ENCODE data around the gene EMC6.

Gene EMC6

DNA sequence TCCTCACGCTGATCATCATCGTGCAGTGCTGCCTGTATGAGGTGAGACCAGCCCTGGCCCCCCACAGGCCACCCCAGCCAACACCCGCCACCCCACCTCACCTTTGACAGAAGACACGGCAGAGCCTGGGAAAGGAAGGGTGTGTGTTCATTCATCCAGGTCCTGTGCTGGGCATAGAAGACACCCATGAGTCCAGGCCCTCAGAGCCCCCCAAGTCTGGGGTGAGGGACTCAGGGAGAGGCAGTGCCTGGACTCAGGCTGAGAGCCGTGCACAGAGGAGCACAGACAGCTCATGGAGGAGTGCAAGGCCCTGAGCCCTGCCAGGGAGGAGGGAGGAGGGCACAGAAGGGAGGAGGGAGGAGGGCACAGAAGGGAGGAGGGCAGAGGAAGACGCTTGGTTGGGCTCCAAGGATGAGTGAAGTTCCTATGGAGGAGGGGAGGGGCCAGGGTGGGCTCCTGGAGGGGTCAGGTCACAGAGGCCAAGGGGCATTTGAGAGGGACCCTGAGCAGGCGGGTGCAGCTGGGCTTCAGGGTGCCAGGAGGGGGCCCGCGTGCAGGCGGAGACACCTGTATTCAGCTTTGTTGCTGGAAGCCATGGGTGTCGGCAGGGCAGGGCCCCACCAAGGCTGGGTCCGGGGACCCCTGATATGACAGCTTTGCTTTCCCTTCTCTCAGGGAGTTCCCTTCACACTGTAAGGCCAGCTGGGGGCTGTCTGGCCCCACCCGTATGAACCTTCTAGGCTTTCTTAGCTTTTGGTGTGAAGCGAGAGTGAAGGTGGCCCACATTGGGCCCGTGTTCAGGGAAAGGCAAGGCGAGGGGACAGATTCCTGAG, 11.6 kb upstream of the EMC6 start:
- FAIRE-seq, result no peak

DNA sequence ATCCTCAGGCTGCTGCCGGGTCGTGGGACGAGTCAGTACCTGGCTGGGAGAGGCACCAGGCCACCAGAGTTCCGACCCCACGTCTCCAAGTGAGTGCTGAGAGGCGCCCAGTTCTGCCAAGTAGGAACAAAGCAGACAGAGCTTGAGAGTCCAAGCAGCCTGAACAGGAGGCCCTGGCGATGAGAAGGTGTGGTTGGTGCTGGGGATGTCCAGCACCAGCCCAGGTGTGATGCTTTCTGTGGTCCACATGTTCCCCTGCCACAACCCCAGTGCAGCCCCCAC, 11.1 kb upstream of the EMC6 start:
- FAIRE-seq, result no peak

DNA sequence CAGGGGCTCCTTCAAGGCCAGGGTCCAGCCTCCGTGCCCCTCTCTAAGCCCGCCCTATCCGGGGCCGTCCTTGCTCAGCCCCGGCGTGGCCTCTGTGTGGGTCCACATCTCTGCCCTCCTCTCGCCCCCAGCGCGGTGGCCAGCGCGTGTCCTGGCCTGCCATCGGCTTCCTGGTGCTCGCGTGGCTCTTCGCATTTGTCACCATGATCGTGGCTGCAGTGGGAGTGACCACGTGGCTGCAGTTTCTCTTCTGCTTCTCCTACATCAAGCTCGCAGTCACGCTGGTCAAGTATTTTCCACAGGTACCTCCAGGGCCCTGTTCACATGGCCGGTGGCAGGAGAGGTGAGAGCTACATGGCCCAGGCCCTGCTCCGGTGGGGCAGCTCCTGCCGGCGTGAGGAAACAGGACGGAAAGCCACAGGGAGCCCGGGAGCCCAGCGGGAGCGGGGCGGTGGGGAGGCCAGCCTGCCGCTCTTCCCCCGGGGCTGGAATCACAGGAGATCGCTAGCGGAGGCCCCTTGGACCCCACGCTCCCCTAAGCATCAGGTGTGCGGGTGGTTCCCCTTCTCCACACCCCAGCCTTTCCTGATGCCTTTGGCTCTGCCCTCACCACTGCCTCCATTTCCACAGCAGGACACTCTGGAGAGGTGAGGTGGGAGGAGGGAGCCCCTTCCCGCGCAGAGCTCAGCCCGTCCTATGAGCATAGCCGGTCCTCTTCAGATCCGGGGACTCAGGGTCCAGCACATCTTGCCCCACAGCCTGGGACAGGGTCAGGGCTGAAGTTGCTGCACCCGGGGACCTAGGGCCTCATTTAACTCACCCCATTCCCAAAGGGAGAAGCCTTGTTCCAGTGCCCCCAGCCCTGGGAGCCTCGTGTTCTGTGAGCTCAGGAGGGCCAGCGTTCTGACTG, 10.5 kb upstream of the EMC6 start:
- no peak for FAIRE-seq

DNA sequence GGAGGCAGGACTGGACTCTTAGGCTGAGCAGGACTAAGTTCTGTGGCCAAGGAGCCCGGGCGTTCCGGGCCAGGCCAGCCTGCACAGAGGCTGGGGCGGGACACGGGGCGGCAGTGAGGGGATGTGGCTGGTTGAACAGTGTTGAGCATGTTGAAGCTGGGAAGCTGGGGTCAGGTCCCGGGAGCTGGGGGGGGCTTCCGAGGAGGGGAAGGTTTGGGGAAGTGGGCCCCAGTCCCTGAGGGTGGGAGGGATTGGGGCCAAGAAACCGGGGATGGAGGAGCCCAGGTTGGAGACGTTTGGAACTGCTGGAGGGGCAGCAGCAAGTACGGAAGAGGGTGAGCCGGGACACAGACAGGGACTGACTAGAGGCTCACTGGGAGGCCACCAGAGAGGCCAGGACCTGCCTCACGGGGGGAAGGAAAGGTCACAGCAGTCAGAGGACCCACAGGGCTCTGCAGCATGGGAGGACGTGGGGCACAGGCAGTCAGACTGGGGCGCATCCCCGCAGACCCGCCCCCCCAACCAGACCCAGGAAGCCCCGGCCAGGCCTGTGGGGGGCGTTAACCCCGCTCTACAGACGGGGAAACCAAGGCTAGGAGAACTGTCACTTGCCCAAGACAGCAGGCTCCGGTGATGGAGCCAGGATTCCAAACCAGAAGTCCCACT, 9.7 kb upstream of the EMC6 start:
- no peak for FAIRE-seq

DNA sequence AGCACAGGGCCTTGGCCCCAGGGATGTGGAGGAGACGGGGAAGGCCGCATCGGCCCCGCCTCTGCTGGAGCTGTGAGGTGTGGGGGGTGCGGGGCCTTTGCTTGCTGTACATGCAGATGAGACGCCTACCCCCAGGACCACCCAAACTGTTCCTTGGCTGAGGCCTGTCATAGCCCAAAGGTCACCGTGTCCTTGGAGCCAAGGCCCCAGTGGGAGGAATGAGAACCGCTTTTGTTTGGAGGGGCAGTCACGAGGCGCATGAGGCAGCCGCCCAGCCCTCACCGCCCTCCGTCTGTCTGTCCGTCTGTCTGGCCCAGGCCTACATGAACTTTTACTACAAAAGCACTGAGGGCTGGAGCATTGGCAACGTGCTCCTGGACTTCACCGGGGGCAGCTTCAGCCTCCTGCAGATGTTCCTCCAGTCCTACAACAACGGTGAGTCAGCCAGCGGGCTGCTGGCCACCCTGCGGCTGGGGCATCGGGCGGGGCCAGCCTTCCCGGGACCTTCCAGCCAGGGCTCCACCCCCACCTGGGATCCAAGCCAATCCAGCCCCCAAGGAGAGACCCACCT, 9.0 kb upstream of the EMC6 start:
- no peak for FAIRE-seq

DNA sequence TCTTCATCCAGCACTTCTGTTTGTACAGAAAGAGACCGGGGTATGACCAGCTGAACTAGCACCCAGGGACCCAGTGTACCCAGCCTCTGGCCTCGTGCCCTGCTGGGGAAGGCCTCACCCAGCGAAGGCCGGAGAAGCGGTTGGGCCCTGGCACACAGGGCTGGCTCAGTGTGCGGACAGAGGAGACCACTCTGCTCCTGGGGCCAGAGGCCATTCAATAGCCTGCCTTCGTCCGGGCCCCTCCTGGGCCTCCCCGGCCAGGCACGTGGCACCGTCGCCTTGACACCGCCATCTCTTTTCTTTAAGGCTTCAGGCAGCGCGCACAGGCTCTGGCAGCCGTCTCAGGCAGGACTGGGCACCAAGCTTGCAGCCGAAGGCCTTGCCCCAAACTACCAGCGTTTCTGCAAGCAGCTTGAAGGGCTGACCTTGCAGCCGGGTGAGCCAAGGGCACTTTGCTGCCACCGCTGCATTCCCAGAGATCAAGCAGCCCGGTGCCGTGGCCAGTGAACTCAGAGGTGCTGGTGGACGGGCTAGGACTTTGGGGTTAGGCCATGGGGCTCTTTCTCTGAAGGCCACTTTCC, 8.2 kb upstream of the EMC6 start:
- no peak for FAIRE-seq

DNA sequence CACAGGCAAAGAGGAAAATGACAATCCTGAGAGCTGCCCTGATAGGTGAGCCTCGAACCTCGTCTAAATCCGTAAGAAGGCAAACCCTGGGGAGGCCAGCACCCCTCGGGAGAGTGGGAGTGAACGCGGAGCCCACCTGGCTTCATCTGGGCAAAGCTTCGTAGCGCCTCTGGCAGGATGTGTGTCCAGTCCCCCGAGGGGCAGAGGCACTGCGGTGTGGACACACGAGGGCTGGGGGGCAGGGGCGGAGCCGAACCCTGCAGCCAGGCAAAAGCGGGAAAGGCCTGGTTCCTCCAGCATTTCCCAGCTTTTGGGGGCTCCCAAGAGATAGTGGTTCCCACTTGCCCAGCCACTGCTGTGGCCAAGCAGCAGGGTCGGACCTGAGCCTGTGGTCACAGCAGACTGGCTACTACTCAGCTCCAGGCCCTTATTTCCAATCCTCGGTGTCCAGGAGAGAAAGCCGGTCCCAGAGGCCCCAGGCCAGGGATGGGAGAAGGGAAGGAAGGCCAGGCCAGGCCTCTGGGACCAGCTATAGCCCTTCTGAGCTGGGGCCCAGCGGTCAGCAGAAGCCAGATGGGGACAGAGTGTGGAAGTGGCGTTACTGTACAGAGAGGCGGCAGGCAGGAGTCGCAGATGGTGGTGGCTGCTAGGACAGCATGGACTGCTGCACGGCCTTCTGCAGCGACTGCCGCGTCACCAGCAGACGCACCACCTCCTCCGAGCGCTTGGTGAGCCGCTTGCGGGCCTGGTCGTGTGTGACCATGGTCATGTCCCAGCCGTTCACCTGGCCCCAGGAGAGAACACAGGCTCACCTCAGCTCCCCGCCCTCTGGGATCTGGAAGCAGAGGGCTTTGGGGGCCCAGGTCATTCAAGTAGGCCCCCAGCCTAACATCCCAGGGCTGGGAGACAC, 5.3 kb upstream of the EMC6 start:
- FAIRE-seq, result no peak

DNA sequence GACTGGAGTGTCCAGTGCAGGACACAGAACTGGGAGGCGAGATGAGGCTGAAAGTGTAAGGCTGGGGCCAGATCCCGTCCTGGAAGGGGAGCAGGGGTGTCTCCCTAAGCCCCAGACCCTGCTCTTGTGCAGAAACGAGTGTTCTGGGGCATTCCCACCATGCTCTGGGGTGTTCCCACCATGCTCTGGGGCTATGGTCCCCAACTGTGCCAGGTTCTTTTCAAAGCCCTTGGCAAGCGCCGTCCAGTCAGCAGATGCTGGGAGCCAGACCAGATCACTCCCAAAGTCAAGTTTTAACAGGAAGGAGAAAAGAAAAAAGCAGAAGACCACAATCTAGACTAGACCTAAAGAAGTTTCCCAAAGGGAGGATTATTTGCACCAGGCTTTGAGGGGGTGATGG, 2.8 kb upstream of the EMC6 start:
- FAIRE-seq, result no peak

DNA sequence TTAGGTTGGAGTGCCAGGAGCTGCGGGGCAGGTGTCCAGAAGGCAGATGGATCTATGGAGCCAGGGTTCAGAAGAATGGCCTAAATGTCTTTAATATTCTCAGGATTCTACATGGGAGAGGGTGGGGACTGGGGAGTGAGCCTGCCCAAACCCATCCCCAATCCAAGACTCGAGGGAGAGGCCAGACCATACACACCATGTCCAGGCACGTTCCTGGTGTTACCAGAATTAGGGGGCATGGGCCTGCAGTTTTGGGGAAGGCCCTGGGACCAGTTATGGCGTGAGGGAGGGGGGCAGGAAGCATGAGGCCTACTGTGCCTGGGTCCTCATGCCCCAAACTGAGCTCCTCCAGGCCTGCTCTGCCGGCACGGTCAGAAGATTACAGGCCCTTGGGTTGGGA, 2.1 kb upstream of the EMC6 start:
- FAIRE-seq, result no peak

DNA sequence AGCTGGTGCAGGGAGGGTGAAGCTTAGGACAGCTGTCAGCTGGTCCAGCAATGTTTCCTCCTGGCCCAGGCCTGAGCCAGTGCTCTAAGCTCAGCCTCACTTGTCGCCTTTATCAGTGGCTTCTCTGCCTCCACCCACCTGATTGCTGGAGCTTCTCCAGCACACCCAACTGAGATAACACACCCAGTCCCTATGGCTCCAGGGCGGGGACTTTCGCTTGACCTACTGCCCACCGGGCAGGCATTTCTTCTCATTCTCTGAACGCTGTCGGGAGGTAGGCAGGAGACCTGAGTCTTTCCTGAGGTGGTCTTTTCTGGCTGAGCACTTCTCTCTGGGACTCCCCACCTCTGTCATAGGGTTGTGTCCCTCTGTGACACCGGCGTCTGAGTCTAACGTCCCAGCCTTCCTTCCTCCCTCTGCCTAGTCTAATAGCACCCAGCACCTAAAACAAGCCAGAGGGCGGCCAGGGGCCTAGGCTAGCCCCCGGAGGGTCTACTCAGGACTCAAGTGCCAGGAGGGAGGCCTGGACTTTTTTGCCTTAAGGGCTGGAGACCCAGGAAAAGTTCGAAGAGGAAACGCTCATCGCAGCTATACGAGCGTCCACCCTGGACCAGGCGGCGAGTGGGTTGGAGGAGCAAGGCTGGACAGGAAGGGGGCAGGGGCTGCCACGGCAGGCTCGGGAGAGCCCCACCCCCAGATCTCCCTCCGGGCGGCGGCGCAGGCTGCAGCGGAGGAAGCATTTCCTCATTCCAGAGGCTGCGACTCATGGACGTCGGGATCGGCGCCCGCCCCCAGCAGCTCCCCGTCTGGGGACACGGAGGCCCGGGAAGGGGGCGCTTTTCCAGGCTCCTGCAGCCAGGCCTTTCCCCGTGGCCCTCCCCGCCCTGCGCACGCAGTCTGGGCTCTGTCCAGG, 990 bp upstream of the EMC6 start:
- FAIRE-seq, result no peak

DNA sequence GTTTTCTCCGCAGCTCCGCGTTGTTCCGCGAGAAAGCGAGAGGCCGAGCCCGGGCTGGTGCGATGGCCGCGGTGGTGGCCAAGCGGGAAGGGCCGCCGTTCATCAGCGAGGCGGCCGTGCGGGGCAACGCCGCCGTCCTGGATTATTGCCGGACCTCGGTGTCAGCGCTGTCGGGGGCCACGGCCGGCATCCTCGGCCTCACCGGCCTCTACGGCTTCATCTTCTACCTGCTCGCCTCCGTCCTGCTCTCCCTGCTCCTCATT, 404 bp downstream of the EMC6 start:
- FAIRE-seq, result no peak

DNA sequence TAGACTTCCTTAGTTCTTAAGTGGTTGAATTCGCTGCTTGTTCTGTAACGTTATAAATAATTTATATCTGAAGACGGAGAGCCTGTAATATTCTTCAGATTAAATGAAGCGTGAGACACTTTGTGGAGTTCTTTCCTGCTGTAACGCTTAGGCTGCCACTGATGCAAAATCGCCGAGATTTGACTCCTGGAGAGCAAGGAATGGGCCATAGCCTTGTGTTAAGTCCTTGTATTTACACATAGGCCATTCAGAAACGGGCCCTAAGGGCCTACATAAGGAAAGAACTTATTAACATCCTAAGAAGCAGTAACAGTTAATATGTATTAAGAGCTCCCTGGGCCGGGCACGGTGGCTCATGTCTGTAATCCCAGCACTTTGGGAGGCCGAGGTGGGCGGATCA, 936 bp downstream of the EMC6 start:
- FAIRE-seq, result no peak

DNA sequence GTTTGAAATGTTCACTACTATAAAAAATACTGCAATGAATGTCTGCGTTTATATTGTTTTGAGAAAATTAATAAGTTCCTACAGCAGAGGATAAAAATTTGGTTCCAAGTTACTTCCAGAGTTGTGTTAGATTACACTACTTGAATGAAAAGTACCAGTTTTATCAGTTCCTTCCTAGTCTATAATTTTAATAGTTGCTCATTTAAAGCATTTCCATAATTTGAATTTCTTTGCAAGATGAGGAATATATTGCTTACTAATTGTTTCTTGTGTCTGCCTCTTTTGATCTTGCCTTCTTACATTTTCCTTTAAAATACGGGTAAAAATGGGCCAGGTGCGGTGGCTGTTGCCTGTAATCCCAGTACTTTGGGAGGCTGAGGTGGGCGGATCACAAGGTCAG, 4.0 kb downstream of the EMC6 start:
- FAIRE-seq, result no peak

DNA sequence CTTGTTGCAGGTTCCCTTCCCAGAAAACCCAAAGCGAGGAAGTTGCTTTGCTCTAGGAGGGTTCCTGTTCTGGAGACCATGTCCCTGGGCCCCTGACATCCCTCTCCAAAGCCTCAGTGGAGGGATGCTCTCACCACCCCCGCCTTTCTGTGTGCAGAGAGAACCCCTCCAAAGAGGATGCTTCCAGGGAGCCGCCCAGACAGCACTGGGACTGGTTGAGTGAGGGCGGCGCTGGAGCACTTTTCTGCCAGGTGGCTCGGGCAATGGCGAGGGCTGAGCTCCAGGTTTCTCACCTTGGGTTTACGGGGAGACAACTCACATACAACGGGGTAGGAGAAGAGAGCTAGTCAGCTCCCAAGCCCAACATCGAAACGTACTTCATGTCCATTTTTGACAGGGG, 7.3 kb downstream of the EMC6 start:
- FAIRE-seq, result no peak

DNA sequence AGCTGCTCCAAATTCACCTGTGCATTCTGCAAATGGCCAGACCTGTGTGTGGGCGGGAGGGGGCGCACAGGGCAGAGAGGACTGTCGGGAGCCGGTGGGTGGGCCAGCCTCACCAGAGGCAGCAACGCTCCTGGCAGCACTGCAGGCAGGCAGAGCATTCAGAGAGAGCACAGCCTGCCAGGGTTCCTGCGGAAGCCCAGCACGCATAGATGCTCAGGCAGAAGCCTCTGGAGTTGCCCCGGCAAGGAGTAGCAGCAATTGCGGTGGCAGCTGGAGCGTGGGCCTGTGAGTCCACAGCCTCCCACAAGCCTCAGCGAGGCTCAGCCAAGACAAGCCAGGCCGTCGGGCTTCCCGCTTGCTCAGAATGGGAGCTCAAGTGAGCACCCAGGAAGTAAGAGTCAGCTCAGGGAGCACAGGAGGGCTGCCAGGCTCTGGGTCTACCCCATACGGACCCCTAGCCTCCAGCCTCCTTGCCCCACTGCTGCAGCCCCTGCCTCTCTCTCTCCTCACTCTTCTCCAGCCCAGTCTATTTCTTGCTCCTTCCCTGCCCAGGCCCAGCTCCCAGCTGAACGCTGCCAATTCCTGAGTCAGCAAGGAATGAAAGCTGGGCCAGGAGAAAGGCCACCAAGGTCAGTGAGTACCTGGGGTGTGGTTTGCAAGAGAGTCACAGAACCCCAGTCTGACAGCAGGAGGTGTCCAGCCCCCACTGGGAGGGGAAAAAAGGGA, 9.6 kb downstream of the EMC6 start:
- FAIRE-seq, result no peak

DNA sequence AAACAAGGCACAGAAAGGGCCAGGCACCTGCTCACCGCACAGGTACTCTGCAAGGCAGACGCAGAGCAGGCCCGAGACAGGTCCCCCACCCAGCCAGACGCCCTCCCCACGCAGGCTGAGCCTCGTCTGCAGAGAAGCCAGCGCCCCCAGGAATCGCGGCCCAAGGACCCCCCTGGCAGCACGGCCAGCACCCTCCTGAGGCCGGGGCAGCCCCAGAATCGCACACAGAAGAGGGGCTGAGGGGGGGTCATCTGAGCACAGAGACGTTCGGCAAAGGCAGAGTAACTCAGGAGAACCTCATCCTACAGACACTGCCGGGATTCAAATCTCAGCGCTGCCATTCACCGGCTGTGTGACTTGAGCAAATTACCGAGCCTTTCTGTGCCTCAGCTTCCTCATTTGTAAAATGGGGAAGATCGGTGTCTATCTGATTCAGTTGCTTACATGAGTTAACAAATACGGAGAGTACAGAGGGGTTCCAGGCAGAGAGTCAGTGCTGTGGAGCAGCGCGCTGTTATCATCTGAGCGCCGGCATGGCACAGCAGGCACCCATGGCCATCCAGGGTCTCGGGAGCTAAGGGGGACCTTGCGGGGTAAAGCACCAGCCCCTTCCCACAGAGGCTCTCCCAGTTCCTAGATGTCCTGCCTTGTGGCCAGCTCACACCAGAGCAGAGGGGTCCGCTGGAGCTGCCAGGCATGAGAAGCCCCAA, 10.4 kb downstream of the EMC6 start:
- FAIRE-seq, result no peak

DNA sequence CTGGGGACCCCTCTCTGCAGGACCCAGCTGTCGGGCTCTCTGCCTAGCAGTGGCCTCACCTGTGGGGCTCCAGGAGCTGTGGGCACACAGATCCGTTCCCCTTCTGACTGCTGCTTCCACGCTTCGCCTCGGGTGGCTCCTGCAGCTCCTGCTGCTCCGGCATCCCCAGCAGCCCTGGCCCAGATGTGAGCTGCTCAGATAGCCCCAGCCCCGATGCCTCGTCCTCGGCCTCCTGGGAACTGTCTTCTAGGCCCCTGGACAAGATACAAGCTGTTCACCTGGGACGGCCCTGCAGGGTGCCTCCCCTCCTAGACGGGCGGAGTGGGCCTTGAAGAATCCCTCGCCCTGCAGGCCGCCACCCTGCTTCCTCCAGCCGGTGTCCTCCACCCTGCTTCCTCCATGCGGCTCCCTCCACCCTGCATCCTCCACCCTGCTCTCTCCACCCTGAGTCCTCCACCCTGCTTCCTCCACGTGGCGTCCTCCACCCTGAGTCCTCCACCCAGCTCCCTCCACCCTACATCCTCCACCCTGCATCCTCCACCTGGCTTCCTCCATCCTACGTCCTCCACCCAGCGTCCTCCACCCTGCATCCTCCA, 11.0 kb downstream of the EMC6 start:
- FAIRE-seq, result no peak

DNA sequence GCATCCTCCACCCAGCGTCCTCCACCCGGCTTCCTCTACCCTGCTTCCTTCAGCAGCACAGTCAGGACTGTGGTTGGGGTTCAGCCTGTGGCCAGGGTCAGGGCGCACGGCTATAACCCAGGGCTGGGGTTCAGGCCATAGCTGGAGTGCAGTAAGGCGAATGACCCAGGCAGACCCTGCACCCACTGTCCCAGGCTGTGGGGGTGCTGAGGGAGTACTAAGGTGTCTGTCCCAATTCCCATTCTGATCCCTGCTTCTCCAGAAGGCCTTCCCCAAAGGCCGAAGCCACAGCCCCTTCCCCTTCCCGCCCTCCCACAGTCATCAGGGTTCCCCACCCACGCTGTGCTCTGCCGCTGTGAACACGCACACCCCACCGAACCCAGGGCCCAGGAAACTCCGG, 12.4 kb downstream of the EMC6 start:
- FAIRE-seq, result no peak

DNA sequence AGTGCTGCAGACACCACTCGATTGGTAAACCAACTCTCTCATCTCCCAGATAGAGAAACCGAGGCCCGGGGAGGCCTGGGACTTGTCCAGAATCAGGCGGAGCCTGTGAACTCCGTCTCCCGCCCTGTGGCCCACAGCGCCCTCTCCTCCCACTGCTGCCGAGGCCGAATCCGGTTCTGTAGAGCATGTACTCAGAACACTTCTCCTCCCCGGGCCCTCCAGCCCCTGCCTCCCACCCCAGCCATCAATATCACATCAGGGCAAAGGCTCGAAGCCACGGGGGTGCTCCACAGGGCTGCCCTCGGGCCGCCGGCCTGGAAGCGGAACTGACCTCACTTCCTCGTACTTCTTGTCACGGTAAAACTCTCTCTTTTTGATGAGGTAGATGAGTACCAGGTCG, 13.0 kb downstream of the EMC6 start:
- FAIRE-seq, result no peak
